Measurements from ENCODE around the gene TNFRSF1B. TPM values are rescaled to one million over a fixed set of nuclear protein-coding genes. Genes with fewer than 3 reads are reported as not detected.

Gene TNFRSF1B
- total RNA-seq, 3 donors from 2014 or later = 25.0 to 48.8 (median 35.1) TPM

DNA sequence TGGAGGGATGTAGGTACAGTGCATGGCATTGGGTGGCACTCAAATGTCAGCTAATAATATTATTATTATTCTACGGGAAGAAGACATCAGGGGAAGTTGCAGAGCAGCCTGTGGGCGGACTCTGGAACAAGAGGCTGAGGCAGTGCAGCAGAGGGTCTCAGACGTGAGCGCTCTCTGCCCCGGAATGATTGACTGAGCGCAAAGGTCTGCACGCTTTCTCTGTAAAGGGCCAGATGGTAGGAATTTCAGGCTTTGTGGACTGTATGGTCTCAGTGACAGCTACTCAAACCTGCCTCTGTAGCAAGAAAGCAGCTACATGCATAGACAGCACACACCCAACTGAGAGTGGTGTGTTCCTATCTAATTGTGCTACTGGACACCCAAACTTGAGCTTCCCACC lies 33.4 kb downstream of the TNFRSF1B start:
- Histone ChIP-seq H3K27me3 (no peaks in the 10 kb centered on the region), H3K9me3 (no peaks in the 10 kb centered on the region), H3K4me1 (no peaks in the 10 kb centered on the region), H3K27ac (no peak overlapping the region), H3K4me3 (no peak overlapping the region), H3K36me3 (no peaks in the 10 kb centered on the region)
- intact Hi-C loops (cut with DNase I; ENCODE audit: low total_unique reads) = no loop called here
- no peak for DNase-seq (ENCODE audit: low spot score in 2 of 2)
- TF ChIP-seq, protein P1, sequence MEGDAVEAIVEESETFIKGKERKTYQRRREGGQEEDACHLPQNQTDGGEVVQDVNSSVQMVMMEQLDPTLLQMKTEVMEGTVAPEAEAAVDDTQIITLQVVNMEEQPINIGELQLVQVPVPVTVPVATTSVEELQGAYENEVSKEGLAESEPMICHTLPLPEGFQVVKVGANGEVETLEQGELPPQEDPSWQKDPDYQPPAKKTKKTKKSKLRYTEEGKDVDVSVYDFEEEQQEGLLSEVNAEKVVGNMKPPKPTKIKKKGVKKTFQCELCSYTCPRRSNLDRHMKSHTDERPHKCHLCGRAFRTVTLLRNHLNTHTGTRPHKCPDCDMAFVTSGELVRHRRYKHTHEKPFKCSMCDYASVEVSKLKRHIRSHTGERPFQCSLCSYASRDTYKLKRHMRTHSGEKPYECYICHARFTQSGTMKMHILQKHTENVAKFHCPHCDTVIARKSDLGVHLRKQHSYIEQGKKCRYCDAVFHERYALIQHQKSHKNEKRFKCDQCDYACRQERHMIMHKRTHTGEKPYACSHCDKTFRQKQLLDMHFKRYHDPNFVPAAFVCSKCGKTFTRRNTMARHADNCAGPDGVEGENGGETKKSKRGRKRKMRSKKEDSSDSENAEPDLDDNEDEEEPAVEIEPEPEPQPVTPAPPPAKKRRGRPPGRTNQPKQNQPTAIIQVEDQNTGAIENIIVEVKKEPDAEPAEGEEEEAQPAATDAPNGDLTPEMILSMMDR (IDR thresholded peaks at IDR 0.05) = no peak
- TF ChIP-seq POLR2A (IDR thresholded peaks at IDR 0.05) (no peak), POLR2AphosphoS5 (IDR thresholded peaks at IDR 0.05) (no peak)

DNA sequence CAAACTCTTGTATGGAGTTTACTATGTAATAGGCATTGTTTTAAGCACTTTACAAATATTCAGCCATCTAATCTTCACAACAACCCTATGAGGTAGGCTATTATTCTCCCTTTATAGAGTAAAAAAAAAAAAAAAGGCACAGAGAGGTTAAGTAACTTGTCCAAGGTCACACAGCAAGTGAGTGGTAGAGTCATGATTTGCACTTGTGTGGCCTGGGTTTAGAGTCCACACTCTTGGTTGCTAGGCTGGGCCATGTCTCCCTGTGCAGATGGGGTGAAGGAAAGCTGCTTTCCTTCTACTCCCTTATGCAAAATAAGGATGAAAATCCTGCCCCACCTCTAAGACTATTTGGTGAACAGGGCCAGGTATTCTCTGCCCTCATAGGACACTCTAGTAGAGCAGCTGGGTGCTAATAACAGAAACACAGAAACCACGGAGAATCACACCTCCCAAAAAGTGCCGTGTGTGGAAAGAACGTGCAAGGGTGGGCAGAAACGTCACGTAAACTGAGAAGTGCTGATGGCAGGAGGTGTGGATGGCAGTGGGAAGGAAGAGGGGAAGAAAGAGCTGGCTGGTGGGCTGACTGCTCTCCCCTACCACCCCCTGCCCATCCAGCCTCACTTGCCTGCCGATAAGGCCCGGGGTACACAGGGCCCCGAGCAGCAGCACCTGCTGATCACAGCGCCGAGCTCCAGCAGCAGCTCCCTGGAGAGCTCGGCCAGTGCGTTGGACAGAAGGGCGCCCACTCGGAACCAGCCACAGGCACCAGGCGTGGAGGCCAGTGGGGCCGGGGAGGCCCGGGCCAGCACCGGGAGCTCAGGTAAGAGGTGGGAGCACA lies 34.8 kb downstream of the TNFRSF1B start:
- Histone ChIP-seq H3K9me3 (no peaks in the 10 kb centered on the region), H3K4me3 (no peak overlapping the region), H3K27me3 (no peaks in the 10 kb centered on the region), H3K27ac (no peak overlapping the region), H3K4me1 (no peaks in the 10 kb centered on the region), H3K36me3 (no peaks in the 10 kb centered on the region)
- intact Hi-C loops (cut with DNase I; ENCODE audit: low total_unique reads) = no loop called here
- TF ChIP-seq POLR2A (IDR thresholded peaks at IDR 0.05) (no peak), POLR2AphosphoS5 (IDR thresholded peaks at IDR 0.05) (no peak)
- TF ChIP-seq, protein P1 (IDR thresholded peaks at IDR 0.05) = no peak
- DNase-seq (ENCODE audit: low spot score in 2 of 2) = no peak

DNA sequence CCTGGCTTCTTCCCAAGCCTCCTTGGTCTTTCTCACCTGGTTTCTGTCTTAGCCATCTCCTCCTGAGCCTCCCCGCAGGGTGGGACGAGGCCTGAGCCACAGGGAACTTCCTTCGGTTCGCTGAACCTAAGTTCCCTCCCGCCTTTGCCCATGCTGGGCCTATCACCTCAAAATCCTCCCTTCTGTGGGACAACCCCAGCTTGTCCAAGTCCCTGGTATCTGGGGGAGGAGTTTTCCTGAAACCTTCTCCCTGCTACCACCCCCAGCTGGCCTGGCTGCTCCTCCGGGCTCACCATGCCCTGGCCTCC lies 35.4 kb downstream of the TNFRSF1B start:
- TF ChIP-seq POLR2AphosphoS5 (IDR thresholded peaks at IDR 0.05) (no peak), POLR2A (IDR thresholded peaks at IDR 0.05) (no peak)
- TF ChIP-seq, protein P1 (IDR thresholded peaks at IDR 0.05) = no peak
- no peaks in the 10 kb centered on the region for H3K36me3 ChIP-seq
- H3K9me3 ChIP-seq = no peaks in the 10 kb centered on the region
- intact Hi-C loops (cut with DNase I; ENCODE audit: low total_unique reads) = no loop called here
- H3K4me3 ChIP-seq = no peak overlapping the region
- H3K4me1 ChIP-seq = no peaks in the 10 kb centered on the region
- H3K27ac ChIP-seq = no peak overlapping the region
- no peak for DNase-seq (ENCODE audit: low spot score in 2 of 2)
- H3K27me3 ChIP-seq = no peaks in the 10 kb centered on the region

DNA sequence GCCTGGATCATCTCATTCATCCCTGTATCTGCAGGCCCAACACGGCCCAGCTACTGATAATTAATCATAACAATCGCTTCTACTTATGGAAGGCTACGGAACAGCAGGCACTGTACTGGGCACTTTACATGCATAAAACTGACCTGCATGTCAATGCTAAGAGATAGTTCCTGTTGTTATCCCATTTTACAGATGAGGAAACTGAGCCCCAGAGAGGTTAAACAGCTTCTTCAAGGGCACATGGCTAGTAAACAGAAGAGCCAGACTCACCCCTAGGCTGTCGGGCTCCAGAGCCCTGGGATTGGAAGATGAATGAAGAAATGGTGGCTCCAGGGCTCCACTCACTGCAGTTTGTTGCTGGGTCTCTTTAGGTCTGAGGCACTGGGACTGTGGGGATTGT lies 35.8 kb downstream of the TNFRSF1B start:
- intact Hi-C loops (cut with DNase I; ENCODE audit: low total_unique reads) = no loop called here
- Histone ChIP-seq H3K27ac (no peak overlapping the region), H3K4me1 (no peaks in the 10 kb centered on the region), H3K27me3 (no peaks in the 10 kb centered on the region), H3K36me3 (no peaks in the 10 kb centered on the region), H3K4me3 (no peak overlapping the region), H3K9me3 (no peaks in the 10 kb centered on the region)
- no peak for DNase-seq (ENCODE audit: low spot score in 2 of 2)
- TF ChIP-seq POLR2AphosphoS5 (IDR thresholded peaks at IDR 0.05) (no peak), POLR2A (IDR thresholded peaks at IDR 0.05) (no peak)
- TF ChIP-seq, protein P1 (IDR thresholded peaks at IDR 0.05) = no peak

DNA sequence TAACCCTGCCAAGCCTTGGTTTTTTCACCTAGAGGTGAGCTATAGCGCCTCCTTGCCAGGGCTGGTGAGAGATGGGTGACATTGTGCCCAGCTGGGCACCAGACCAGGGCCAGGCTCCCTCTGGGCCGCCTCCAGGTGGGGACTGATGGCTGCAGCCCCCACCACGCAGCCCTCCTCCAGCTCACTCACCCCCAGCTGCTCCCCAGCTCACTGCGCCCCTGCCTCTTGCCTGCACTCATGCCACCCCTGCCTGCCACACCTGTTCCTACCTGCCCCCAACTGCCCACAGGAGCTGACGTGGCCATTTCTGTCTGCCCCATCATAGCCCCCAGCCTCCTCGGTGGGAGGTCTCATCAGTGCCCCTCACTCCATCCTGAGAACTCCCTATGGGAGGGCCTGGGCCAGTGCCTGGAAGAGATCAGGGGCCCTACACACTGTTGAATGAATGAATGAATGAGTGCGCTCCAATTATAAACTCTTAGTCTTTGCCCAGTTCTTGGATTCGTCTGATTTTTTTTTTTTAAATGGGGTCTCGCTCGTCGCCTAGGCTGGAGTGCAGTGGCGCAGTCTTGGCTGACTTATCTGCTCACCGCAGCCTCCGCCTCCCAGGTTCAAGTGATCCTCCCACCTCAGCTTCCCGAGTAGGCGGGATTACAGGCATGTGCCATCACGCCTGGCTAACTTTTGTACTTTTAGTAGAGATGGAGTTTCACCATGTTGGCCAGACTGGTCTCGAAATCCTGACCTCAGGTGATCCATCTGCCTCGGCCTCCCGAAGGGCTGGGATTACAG lies 36.6 kb downstream of the TNFRSF1B start:
- H3K9me3 ChIP-seq = no peaks in the 10 kb centered on the region
- TF ChIP-seq POLR2A (IDR thresholded peaks at IDR 0.05) (no peak), POLR2AphosphoS5 (IDR thresholded peaks at IDR 0.05) (no peak)
- TF ChIP-seq, protein P1 (IDR thresholded peaks at IDR 0.05) = no peak
- H3K4me3 ChIP-seq = no peak overlapping the region
- no peaks in the 10 kb centered on the region for H3K27me3 ChIP-seq
- H3K36me3 ChIP-seq = no peaks in the 10 kb centered on the region
- H3K4me1 ChIP-seq = no peaks in the 10 kb centered on the region
- H3K27ac ChIP-seq = no peak overlapping the region
- DNase-seq (ENCODE audit: low spot score in 2 of 2) = no peak
- intact Hi-C loops (cut with DNase I; ENCODE audit: low total_unique reads) = no loop called here
